ENCODE measurements around the gene HPCA.
A peak's percentile ranks its signal among the peaks of the same experiment; 100 is the strongest.

Gene HPCA

GRCh38 chr1:32919811-32920733 lies 33.8 kb downstream of the HPCA start:
- TF ChIP-seq CTCF (IDR thresholded peaks at IDR 0.05; ENCODE audit: unreplicated experiment in 3 of 3), result no peak
- peaks cover 22% of the 10 kb centered on the region for H3K4me1 Mint-ChIP-seq
- peak overlapping the region; percentile 6 to 51 (median 43) for H3K27ac Mint-ChIP-seq
- no peak overlapping the region for H3K4me3 Mint-ChIP-seq
- H3K27me3 Mint-ChIP-seq (ENCODE audit: low read depth), result peaks cover 23% of the 10 kb centered on the region
- H3K9me3 Mint-ChIP-seq, result no peaks in the 10 kb centered on the region
- no peaks in the 10 kb centered on the region for H3K36me3 Mint-ChIP-seq (ENCODE audit: low read depth)

- Mint-ChIP-seq H3K4me1 (peaks cover 30% of the 10 kb centered on the region), H3K27me3 (ENCODE audit: low read depth) (peaks cover 31% of the 10 kb centered on the region), H3K36me3 (ENCODE audit: low read depth) (no peaks in the 10 kb centered on the region), H3K9me3 (no peaks in the 10 kb centered on the region), H3K4me3 (no peak overlapping the region), H3K27ac (no peak overlapping the region)
- TF ChIP-seq CTCF (IDR thresholded peaks at IDR 0.05; ENCODE audit: unreplicated experiment in 3 of 3), result no peak
These were observed 34.5 kb downstream of the HPCA start for GRCh38 chr1:32920833-32921232.

- TF ChIP-seq CTCF (IDR thresholded peaks at IDR 0.05; ENCODE audit: unreplicated experiment in 3 of 3), result no peak
- Mint-ChIP-seq H3K27me3 (ENCODE audit: low read depth) (peaks cover 39% of the 10 kb centered on the region), H3K4me3 (peak overlapping the region; percentile 33 to 75 (median 66)), H3K27ac (peak overlapping the region; percentile 7 to 91 (median 8)), H3K4me1 (peaks cover 32% of the 10 kb centered on the region), H3K36me3 (ENCODE audit: low read depth) (no peaks in the 10 kb centered on the region), H3K9me3 (no peaks in the 10 kb centered on the region)
These were observed 38.6 kb downstream of the HPCA start for GRCh38 chr1:32924881-32925344.

GRCh38 chr1:32925403-32926162 lies 39.3 kb downstream of the HPCA start:
- Mint-ChIP-seq H3K4me1 (peaks cover 28% of the 10 kb centered on the region), H3K9me3 (no peaks in the 10 kb centered on the region), H3K4me3 (peak overlapping the region; percentile 33 to 75 (median 63)), H3K27ac (peak overlapping the region; percentile 7 to 91 (median 8)), H3K27me3 (ENCODE audit: low read depth) (peaks cover 39% of the 10 kb centered on the region), H3K36me3 (ENCODE audit: low read depth) (no peaks in the 10 kb centered on the region)
- no peak for TF ChIP-seq CTCF (IDR thresholded peaks at IDR 0.05; ENCODE audit: unreplicated experiment in 3 of 3)

- Mint-ChIP-seq H3K27me3 (ENCODE audit: low read depth) (peaks cover 39% of the 10 kb centered on the region), H3K36me3 (ENCODE audit: low read depth) (no peaks in the 10 kb centered on the region), H3K27ac (no peak overlapping the region), H3K4me1 (peaks cover 28% of the 10 kb centered on the region), H3K4me3 (peak overlapping the region in 1 of 3 experiments; percentile 51), H3K9me3 (no peaks in the 10 kb centered on the region)
- TF ChIP-seq CTCF (IDR thresholded peaks at IDR 0.05; ENCODE audit: unreplicated experiment in 3 of 3), result no peak
These were observed 40.3 kb downstream of the HPCA start for GRCh38 chr1:32926562-32926961.

Data from nephron (organoid).